Measurements from ENCODE around the gene TEX29.

Gene TEX29

GRCh38 chr13:111319998-111320911, at the start of gene TEX29:
TEX29 (plus strand) TSS chr13:111320642; CDS start chr13:111320891, 249 bp downstream.
- no peak for DNase-seq

- DNase-seq: no peak
Observed at GRCh38 chr13:111270765-111271698, 49.4 kb upstream of the TEX29 start.

- DNase-seq: no peak
Observed at GRCh38 chr13:111272117-111272516, 48.3 kb upstream of the TEX29 start.

DNA sequence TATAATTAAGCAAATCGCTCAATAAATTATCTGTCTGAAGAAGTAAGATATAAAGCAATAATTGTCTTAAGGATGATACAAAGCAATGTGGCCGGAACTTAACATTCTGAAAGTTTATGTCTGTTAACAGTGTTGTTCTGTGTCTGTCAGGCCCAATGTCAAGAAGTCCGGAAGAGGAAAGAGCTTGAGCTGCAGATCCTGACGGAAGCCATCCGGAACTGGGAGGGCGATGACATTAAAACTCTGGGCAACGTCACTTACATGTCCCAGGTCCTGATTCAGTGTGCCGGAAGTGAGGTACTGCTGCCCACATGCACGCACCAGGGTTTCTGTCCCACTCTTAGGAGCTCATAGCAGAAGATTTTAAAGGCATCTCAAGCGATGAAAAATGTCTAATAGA, 45.1 kb upstream of the TEX29 start:
- DNase-seq: no peak

- DNase-seq: no peak
Observed at GRCh38 chr13:111275995-111276618, 44.3 kb upstream of the TEX29 start.

DNA sequence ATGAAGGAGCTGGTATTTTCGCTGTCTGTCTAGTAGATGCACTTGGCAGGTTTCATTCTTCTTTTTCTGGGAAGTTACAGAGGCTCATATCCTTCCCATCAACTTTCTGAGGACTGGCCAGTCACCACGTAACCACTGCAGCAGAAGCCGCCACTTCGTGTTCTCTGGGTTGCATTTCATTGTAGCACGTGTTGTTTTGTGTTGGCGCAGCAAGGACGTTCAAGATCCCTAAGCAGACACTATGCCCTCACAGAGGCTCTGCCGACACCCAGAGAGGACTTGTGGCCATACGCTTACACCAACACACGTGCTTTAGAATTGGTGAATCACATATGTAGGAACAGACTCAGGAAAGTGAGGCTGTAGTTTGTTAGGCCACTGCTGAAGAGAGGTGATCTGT, 42.2 kb upstream of the TEX29 start:
- no peak for DNase-seq

DNA sequence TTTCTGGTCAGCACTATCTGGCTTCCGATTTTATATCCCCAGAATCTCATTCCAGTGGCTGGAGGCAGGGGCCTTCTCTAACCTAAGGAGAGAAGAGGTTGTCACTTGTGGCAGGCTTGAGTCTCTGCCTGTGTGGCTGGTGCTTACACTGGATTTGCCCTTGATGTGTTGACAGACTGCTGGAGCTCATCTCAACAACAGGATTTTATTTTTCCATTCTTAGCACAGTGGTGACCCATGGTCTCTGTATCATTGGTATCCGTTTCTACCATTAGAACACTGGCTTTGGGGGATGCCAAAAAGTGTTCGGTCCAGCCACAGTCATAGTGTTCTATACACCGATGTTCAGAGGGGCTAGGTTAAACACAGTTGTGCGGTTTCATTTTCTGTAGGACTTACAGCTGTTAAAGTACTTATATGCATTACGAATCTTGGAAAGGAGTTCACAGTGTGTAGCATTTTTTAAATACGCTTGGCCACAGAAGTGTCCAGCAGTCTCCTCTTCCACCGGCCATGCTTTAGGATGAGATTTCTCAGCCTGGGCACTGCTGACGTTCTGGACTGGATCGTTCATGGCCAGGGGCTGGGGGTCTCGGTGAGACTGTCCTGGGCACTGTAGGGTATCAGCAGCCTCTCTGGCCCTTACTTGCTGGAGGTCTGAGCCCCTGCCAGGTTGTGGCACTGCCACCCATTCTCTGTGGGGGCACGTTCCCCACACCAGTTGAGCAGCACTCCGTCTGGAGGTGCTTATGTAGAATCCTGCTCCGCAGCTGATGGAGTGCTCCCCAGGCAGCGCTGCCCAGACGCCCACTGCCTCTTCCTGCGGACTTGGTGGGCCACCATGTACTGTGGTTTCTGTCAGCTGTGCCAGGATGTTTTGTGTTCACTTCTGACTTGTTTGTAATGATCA, 41.4 kb upstream of the TEX29 start:
- DNase-seq: no peak

DNA sequence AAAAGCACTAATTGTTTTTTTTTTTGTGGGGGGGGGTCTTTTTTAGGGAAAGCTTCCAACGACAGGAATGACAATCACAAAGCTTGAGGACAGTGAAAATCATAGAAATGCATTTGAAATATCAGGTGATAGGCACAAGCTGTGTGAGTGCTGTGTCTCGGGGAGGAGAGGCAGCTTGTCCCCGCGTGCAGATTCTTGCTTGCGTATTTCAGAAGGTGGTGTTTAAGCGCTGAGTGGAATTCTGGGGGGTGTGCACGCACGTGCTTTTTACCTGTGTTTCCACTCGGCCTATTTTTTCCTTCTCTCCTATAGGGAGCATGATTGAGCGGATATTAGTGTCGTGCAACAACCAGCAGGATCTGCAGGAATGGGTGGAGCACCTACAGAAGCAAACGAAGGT, 40.2 kb upstream of the TEX29 start:
- DNase-seq: no peak

GRCh38 chr13:111280681-111281585, 39.5 kb upstream of the TEX29 start:
- DNase-seq: no peak

DNA sequence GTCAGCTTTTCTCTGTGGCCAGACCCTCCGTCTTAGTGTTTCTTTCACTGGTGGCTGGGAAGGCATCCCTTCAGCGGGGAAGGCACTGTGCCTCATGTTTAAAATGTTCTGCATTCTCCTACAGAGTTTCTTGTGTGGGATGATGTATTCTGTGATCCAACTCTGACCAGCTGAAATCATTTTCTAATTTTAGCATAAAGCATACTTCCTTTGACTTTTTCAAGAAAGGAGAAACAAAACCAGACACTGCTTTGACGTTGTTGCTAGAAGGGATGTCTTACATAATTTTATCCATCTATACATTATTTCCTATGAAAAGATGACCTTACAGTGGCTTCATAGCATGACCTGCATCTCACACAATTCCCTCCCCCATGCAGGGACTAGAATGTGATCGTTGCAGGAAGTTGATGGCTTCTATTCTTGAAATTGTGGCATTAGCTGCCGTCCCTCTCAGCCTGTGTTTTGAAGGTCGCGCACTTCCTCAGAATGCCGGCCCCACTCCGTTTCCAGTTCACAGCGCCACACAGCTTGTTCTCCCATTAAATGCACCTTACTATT, 38.6 kb upstream of the TEX29 start:
- DNase-seq: no peak

- no peak for DNase-seq
Observed at GRCh38 chr13:111282425-111282824, 38.0 kb upstream of the TEX29 start.

DNA sequence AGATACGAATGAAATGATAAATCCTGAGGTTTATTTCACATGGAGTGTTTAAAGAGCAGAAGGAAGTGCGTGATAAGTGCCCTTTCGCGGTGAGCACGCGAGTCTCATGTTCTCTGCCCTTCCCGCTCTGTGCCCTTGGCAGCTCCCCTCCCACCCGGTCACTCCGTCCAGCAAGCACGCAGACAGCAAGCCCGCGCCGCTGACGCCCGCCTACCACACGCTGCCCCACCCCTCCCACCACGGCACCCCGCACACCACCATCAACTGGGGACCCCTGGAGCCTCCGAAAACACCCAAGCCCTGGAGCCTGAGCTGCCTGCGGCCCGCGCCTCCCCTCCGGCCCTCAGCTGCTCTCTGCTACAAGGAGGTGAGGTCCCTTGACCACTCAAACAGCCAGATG, 37.4 kb upstream of the TEX29 start:
- DNase-seq: no peak

- DNase-seq: no peak
Observed at GRCh38 chr13:111283457-111283856, 37.0 kb upstream of the TEX29 start.

DNA sequence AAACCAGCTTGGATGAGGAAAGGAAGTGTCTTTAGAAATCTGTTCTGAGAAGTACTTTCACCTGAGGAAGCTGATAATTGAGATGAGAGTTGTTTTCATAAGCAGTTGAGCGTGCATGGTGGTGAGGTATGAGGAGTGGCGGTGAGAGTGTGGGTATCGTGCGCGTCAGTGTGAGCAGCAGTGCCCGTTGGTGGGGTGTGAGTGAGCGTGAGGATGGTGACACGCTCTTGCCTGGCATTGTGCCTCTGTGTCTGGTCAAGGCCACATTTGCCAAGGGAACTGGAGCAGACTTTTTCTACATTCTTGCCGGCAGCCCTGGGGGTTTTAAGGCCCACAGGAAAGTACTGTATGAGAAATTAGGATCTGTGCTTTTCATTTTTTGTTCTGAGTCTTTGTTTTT, 36.5 kb upstream of the TEX29 start:
- DNase-seq: no peak

- no peak for DNase-seq
Observed at GRCh38 chr13:111284565-111284964, 35.9 kb upstream of the TEX29 start.

GRCh38 chr13:111286162-111286561, 34.3 kb upstream of the TEX29 start:
- DNase-seq: no peak

DNA sequence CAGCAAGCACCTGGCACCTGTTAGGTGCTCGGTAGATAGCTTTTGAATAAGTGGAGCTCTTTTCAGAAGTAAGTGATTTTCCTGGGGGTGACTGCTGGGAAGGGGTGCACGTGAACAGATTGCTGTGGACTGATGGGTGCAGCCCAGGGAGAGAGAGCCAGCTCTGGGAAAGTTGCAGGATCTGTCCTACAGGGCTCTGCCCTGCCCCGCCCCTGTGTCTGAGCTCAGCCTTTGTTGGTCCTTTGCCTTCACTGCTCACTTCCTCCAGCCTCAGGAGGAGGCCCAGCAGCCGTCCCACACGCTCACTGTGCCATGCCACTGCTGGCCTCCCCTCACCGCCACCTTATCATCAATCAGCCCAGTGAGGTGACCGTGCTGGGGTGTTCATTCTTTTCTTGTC, 33.7 kb upstream of the TEX29 start:
- no peak for DNase-seq

DNA sequence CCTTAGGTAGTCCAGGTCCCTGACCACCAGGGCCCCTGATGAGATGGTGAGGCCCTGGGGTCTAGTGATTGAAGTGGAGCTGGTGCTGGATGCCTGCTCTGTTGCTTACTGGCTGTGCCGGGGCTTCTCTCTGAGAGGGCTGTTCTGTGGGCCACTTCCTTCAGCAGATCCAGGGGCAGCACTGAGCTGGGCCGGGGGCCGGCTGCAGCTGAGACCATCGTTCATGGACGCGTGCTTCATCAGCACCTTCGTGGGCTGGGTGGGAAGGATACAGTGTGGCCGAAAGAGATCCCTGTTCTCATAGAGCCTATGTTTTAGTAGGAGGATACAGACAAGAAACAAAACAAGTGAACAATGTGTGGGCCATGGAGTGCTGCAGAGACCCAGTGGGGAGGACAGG, 33.2 kb upstream of the TEX29 start:
- no peak for DNase-seq

GRCh38 chr13:111288276-111288675, 32.2 kb upstream of the TEX29 start:
- no peak for DNase-seq

GRCh38 chr13:111289251-111289650, 31.2 kb upstream of the TEX29 start:
- DNase-seq: no peak

- DNase-seq: no peak
Observed at GRCh38 chr13:111291908-111292307, 28.5 kb upstream of the TEX29 start.

Data from hematopoietic multipotent progenitor cell treated with erythropoietin and hydrocortisone succinate and interleukin-3 and kit ligand, for 6 days (in vitro differentiated cells).